Measurements from ENCODE around the gene TMSB10.

GRCh38 chr2:84855731-84856130, 49.7 kb upstream of the TMSB10 start:
- TF ChIP-seq POLR2A (IDR thresholded peaks at IDR 0.05) (no peak), CTCF (IDR thresholded peaks at IDR 0.05 in 8 of 11, conservative IDR thresholded peaks at IDR 0.05 in 3 of 11) (no peak)
